Lower leg skin (tissue), 4 donors: ENCODE data around the gene SNX30. TPM values are rescaled to one million over a fixed set of nuclear protein-coding genes. Genes with fewer than 3 reads are reported as not detected.

Experiments
- DNase-seq, 2 donors: peaks; one replicate each; pipeline ENCODE4 v3.0.0-alpha.2; 2019; ENCODE audit warnings: low spot score in 2 of 2
- H3K4me3 ChIP-seq: fragments of 200-600 bp; sonication (generic); 2 replicates; pipeline ENCODE4 v1.5.1; 2017; ENCODE audit warnings: mild to moderate bottlenecking, low read depth; ENCODE audit not compliant: poor library complexity, severe bottlenecking
- CTCF ChIP-seq, 3 donors: fragments of 450-650 bp; IDR thresholded peaks; one replicate each; pipeline ENCODE4 v1.5.1; 2016; ENCODE audit warnings: antibody characterized with exemption in 3 of 3, mild to moderate bottlenecking in 3 of 3, moderate library complexity in 2 of 3
- POLR2A ChIP-seq, 2 donors: fragments of 450-650 bp; IDR thresholded peaks; one replicate each; pipeline ENCODE4 v1.6.1; 2016 to 2017; ENCODE audit warnings: antibody characterized with exemption in 2 of 2, mild to moderate bottlenecking in 1 of 2, moderate library complexity in 1 of 2
- WGBS, 2 donors: methylation state at CpG; one replicate each; pipeline ENCODE4 v1.1.5; 2018; 5-methylcytosine and 5-hydroxymethylcytosine counted together
- intact Hi-C: fragments of 100-400 bp; cut with DNase I; formaldehyde crosslinking; loops from one replicate; pipeline ENCODE4 v1.15.0; 2023; ENCODE audit warnings: low total_unique reads
- total RNA-seq, 4 donors: library from RNA; depleted of rRNA; stranded (reverse); fragments of >200 nt; gene quantifications; one replicate each; pipeline ENCODE4 v1.1.0, GENCODE V29; 2016

The SNX30 gene
- total RNA-seq, 4 donors from 2014 or later: 7.6 to 16.5 (median 13.0) TPM

GRCh38 chr9:112885324-112885723, 134.8 kb downstream of the SNX30 start:
- no peak overlapping the region for H3K4me3 ChIP-seq
- DNase-seq: no peak
- TF ChIP-seq POLR2A (IDR thresholded peaks at IDR 0.05) (no peak), CTCF (IDR thresholded peaks at IDR 0.05) (no peak)
- 86 to 90% methylated on average over 1 of the region's 1 CpG for WGBS, 2 donors
- intact Hi-C loops: no loop called here

GRCh38 chr9:112886351-112886750, 135.8 kb downstream of the SNX30 start:
- H3K4me3 ChIP-seq: no peak overlapping the region
- 85 to 91% methylated on average over 4 of the region's 4 CpGs for WGBS, 2 donors
- DNase-seq: peak in 1 of 2 donors; percentile 63
- intact Hi-C loops: no loop called here
- TF ChIP-seq CTCF (IDR thresholded peaks at IDR 0.05) (no peak), POLR2A (IDR thresholded peaks at IDR 0.05) (no peak)

DNA sequence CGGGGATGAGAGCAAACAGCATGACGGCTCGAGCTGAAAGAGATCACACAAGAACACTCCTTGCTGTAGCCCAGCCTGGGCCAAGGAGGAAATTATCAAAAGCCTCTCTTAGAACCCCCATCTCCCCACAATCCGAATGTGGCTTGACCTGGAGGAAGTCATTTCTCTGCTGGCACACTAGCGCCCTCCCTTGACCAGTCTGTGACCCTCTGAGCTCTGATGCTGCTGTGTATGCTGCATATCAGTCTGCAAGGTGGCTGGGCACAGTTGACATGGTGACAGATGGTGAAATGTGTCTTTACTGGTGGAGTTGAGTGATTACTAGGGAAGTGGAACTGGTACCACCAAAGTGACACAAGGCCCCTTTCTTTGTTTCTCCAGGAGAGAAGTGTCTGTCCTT, 136.8 kb downstream of the SNX30 start:
- TF ChIP-seq CTCF (IDR thresholded peaks at IDR 0.05): no peak
- no peak for TF ChIP-seq POLR2A (IDR thresholded peaks at IDR 0.05)
- intact Hi-C loops: no loop called here
- no peak overlapping the region for H3K4me3 ChIP-seq
- peak in 1 of 2 donors; percentile 83 for DNase-seq
- 66 to 74% methylated on average over 5 of the region's 5 CpGs for WGBS, 2 donors

- peak in 1 of 2 donors; percentile 80 for DNase-seq
Observed at GRCh38 chr9:112890106-112891081, 139.8 kb downstream of the SNX30 start, which contains the start of gene SLC46A2. TSS of gene SLC46A2 (minus strand) at chr9:112890876. CDS start at chr9:112890681, 195 bp downstream.

GRCh38 chr9:112891521-112891920, 141.0 kb downstream of the SNX30 start:
- 92 to 93% methylated on average over 3 of the region's 3 CpGs for WGBS, 2 donors
- intact Hi-C loops: no loop called here
- no peak for DNase-seq
- no peak overlapping the region for H3K4me3 ChIP-seq
- no peak for TF ChIP-seq CTCF (IDR thresholded peaks at IDR 0.05)
- no peak for TF ChIP-seq POLR2A (IDR thresholded peaks at IDR 0.05)

More at GRCh38 chr9:112890106-112891081, 139.8 kb downstream of the SNX30 start, which contains the start of gene SLC46A2:
- 22 to 27% methylated on average over 37 to 38 of the region's 78 CpGs for WGBS, 2 donors
- intact Hi-C loops: no loop called here
- no peak for TF ChIP-seq CTCF (IDR thresholded peaks at IDR 0.05)
- no peak for TF ChIP-seq POLR2A (IDR thresholded peaks at IDR 0.05)
- H3K4me3 ChIP-seq: no peak within 1 kb of the TSS
